Mesendoderm (in vitro differentiated cells): ENCODE measurements around the gene ERBB4.

Experiments
- DNase-seq: peaks from one replicate; pipeline ENCODE4 v3.0.0; 2013
- H2AK5ac ChIP-seq: 2 replicates; pipeline ENCODE4 v1.6.1; 2013; ENCODE audit warnings: low read length, inconsistent platforms
- H2BK120ac ChIP-seq: 2 replicates; pipeline ENCODE4 v1.6.1; 2013; ENCODE audit warnings: low read depth, mild to moderate bottlenecking, low read length, moderate library complexity, mixed read lengths
- H2BK15ac ChIP-seq: replicated peaks from 2 replicates; pipeline ENCODE4 v1.6.1; 2013; ENCODE audit warnings: low read depth, mild to moderate bottlenecking, moderate library complexity
- H2BK5ac ChIP-seq: 2 replicates; pipeline ENCODE4 v1.6.1; 2013; ENCODE audit warnings: low read length, inconsistent platforms
- H3K18ac ChIP-seq: 2 replicates; pipeline ENCODE4 v1.6.1; 2013; ENCODE audit warnings: mild to moderate bottlenecking, low read length, mixed read lengths
- H3K23ac ChIP-seq: one replicate; pipeline ENCODE4 v1.6.1; 2013; ENCODE audit warnings: low read length
- H3K27ac ChIP-seq: 2 replicates; pipeline ENCODE4 v1.5.1; 2013; ENCODE audit warnings: low read depth, mild to moderate bottlenecking, inconsistent platforms, low read length, moderate library complexity
- H3K27me3 ChIP-seq: 2 replicates; pipeline ENCODE4 v1.6.1; 2013; ENCODE audit warnings: low read length, control low read depth, mild to moderate bottlenecking, inconsistent platforms; ENCODE audit not compliant: insufficient read depth, poor library complexity
- H3K36me3 ChIP-seq: 2 replicates; pipeline ENCODE4 v1.6.1; 2013; ENCODE audit warnings: low read length, inconsistent platforms; ENCODE audit not compliant: control insufficient read depth, insufficient read depth
- H3K4ac ChIP-seq: one replicate; pipeline ENCODE4 v1.6.1; 2013; ENCODE audit warnings: low read depth, mild to moderate bottlenecking, low read length, moderate library complexity
- H3K4me1 ChIP-seq: 2 replicates; pipeline ENCODE4 v1.6.1; 2013; ENCODE audit warnings: low read depth, low read length, inconsistent platforms; ENCODE audit not compliant: control insufficient read depth
- H3K4me2 ChIP-seq: 2 replicates; pipeline ENCODE4 v1.6.1; 2013; ENCODE audit warnings: low read length
- H3K4me3 ChIP-seq: 2 replicates; pipeline ENCODE4 v1.5.1; 2013; ENCODE audit warnings: mild to moderate bottlenecking, low read length
- H3K56ac ChIP-seq: one replicate; pipeline ENCODE4 v1.6.1; 2013; ENCODE audit warnings: low read length
- H3K79me1 ChIP-seq: 2 replicates; pipeline ENCODE4 v1.6.1; 2013; ENCODE audit warnings: low read length, inconsistent platforms
- H3K79me2 ChIP-seq: 2 replicates; pipeline ENCODE4 v1.6.1; 2013; ENCODE audit warnings: mild to moderate bottlenecking, low read length; ENCODE audit not compliant: control insufficient read depth, insufficient read depth
- H3K9ac ChIP-seq: 2 replicates; pipeline ENCODE4 v1.6.1; 2013; ENCODE audit warnings: low read length, inconsistent platforms
- H4K5ac ChIP-seq: one replicate; pipeline ENCODE4 v1.6.1; 2013; ENCODE audit warnings: low read length
- H4K8ac ChIP-seq: one replicate; pipeline ENCODE4 v1.6.1; 2013; ENCODE audit warnings: low read depth, mild to moderate bottlenecking, control low read depth, low read length, moderate library complexity
- WGBS: extraction: QIAGEN DNeasy Blood & Tissue Kit; methylation state at CpG from one replicate; pipeline ENCODE4 v1.1.7; 2013; ENCODE audit warnings: low lambda C conversion rate, missing lambda C conversion rate; ENCODE audit not compliant: insufficient coverage; ENCODE audit errors: extremely low coverage; 5-methylcytosine and 5-hydroxymethylcytosine counted together

Gene ERBB4

GRCh38 chr2:211436182-211436581 is 1102.4 kb downstream of the ERBB4 start:
- no peak overlapping the region for H3K4me3 ChIP-seq
- H3K27me3 ChIP-seq, result no peaks in the 10 kb centered on the region
- no peaks in the 10 kb centered on the region for H3K79me2 ChIP-seq
- no peak overlapping the region for H3K56ac ChIP-seq
- no peak overlapping the region for H3K18ac ChIP-seq
- DNase-seq, result no peak
- no peak overlapping the region for H3K4me2 ChIP-seq
- H2BK120ac ChIP-seq, result no peak overlapping the region
- no peak overlapping the region for H3K4ac ChIP-seq
- H2BK15ac ChIP-seq, result no peak overlapping the region
- no peak overlapping the region for H4K5ac ChIP-seq
- no peaks in the 10 kb centered on the region for H3K79me1 ChIP-seq
- H3K4me1 ChIP-seq, result no peaks in the 10 kb centered on the region
- H4K8ac ChIP-seq, result no peak overlapping the region
- no peak overlapping the region for H3K9ac ChIP-seq
- no peak overlapping the region for H2BK5ac ChIP-seq
- H3K36me3 ChIP-seq, result peaks cover 1% of the 10 kb centered on the region
- H3K27ac ChIP-seq, result no peak overlapping the region
- no CpG with 5 or more reads among the region's 1 CpG for WGBS
- H3K23ac ChIP-seq, result no peak overlapping the region
- H2AK5ac ChIP-seq, result no peak overlapping the region

GRCh38 chr2:211435331-211435730 is 1103.3 kb downstream of the ERBB4 start:
- Histone ChIP-seq H3K79me2 (no peaks in the 10 kb centered on the region), H3K4me3 (no peak overlapping the region), H2BK120ac (no peak overlapping the region), H3K18ac (no peak overlapping the region), H2BK15ac (no peak overlapping the region), H4K8ac (no peak overlapping the region), H3K9ac (no peak overlapping the region), H3K56ac (no peak overlapping the region), H3K4me2 (no peak overlapping the region), H3K79me1 (no peaks in the 10 kb centered on the region), H4K5ac (no peak overlapping the region), H2BK5ac (no peak overlapping the region), H3K27ac (no peak overlapping the region), H3K4ac (no peak overlapping the region), H3K23ac (no peak overlapping the region), H2AK5ac (no peak overlapping the region), H3K36me3 (peaks cover 1% of the 10 kb centered on the region), H3K27me3 (no peaks in the 10 kb centered on the region), H3K4me1 (no peaks in the 10 kb centered on the region)
- peak; percentile 69 for DNase-seq
- no CpG with 5 or more reads among the region's 9 CpGs for WGBS

- Histone ChIP-seq H3K27ac (no peak overlapping the region), H3K4me3 (no peak overlapping the region), H3K79me1 (no peaks in the 10 kb centered on the region), H3K4me1 (no peaks in the 10 kb centered on the region), H3K56ac (no peak overlapping the region), H4K8ac (no peak overlapping the region), H2AK5ac (no peak overlapping the region), H2BK15ac (no peak overlapping the region), H3K79me2 (no peaks in the 10 kb centered on the region), H3K4me2 (no peak overlapping the region), H3K9ac (no peak overlapping the region), H3K36me3 (peaks cover 1% of the 10 kb centered on the region), H3K23ac (no peak overlapping the region), H2BK120ac (no peak overlapping the region), H3K4ac (no peak overlapping the region), H2BK5ac (no peak overlapping the region), H4K5ac (no peak overlapping the region), H3K18ac (no peak overlapping the region), H3K27me3 (no peaks in the 10 kb centered on the region)
- DNase-seq, result no peak
- WGBS, result no CpG with 5 or more reads among the region's 3 CpGs
These were observed 1103.8 kb downstream of the ERBB4 start for GRCh38 chr2:211434773-211435172.

- H3K23ac ChIP-seq, result no peak overlapping the region
- no peak overlapping the region for H4K5ac ChIP-seq
- no peak overlapping the region for H3K18ac ChIP-seq
- DNase-seq, result no peak
- no peak overlapping the region for H2BK120ac ChIP-seq
- H2BK5ac ChIP-seq, result no peak overlapping the region
- no peak overlapping the region for H2BK15ac ChIP-seq
- H3K79me2 ChIP-seq, result no peaks in the 10 kb centered on the region
- no peaks in the 10 kb centered on the region for H3K27me3 ChIP-seq
- H3K4me2 ChIP-seq, result no peak overlapping the region
- no peak overlapping the region for H3K4me3 ChIP-seq
- H3K56ac ChIP-seq, result no peak overlapping the region
- no peaks in the 10 kb centered on the region for H3K4me1 ChIP-seq
- WGBS, result no CpG with 5 or more reads among the region's 3 CpGs
- H3K27ac ChIP-seq, result no peak overlapping the region
- H3K4ac ChIP-seq, result no peak overlapping the region
- H2AK5ac ChIP-seq, result no peak overlapping the region
- no peak overlapping the region for H4K8ac ChIP-seq
- H3K79me1 ChIP-seq, result no peaks in the 10 kb centered on the region
- no peak overlapping the region for H3K9ac ChIP-seq
- peaks cover 1% of the 10 kb centered on the region for H3K36me3 ChIP-seq
These were observed 1109.2 kb downstream of the ERBB4 start for GRCh38 chr2:211429256-211429920.

- no peaks in the 10 kb centered on the region for H3K79me2 ChIP-seq
- no peak overlapping the region for H3K27ac ChIP-seq
- no peaks in the 10 kb centered on the region for H3K4me1 ChIP-seq
- H3K56ac ChIP-seq, result no peak overlapping the region
- H3K23ac ChIP-seq, result no peak overlapping the region
- no peak overlapping the region for H3K18ac ChIP-seq
- no peaks in the 10 kb centered on the region for H3K27me3 ChIP-seq
- H3K4ac ChIP-seq, result no peak overlapping the region
- H3K9ac ChIP-seq, result no peak overlapping the region
- no peak overlapping the region for H4K8ac ChIP-seq
- no peak overlapping the region for H2BK15ac ChIP-seq
- no peaks in the 10 kb centered on the region for H3K36me3 ChIP-seq
- no peak for DNase-seq
- H3K4me2 ChIP-seq, result no peak overlapping the region
- H4K5ac ChIP-seq, result no peak overlapping the region
- no peak overlapping the region for H2BK5ac ChIP-seq
- H2BK120ac ChIP-seq, result no peak overlapping the region
- no peak overlapping the region for H3K4me3 ChIP-seq
- no peak overlapping the region for H2AK5ac ChIP-seq
- no CpG with 5 or more reads among the region's 2 CpGs for WGBS
- H3K79me1 ChIP-seq, result no peaks in the 10 kb centered on the region
These were observed 1112.4 kb downstream of the ERBB4 start for GRCh38 chr2:211426240-211426639.

- no CpG with 5 or more reads among the region's 2 CpGs for WGBS
- H3K4me1 ChIP-seq, result no peaks in the 10 kb centered on the region
- H3K4ac ChIP-seq, result no peak overlapping the region
These were observed 1115.6 kb downstream of the ERBB4 start for GRCh38 chr2:211423018-211423417.

More at GRCh38 chr2:211423018-211423417, 1115.6 kb downstream of the ERBB4 start:
- Histone ChIP-seq H3K4me3 (no peak overlapping the region), H3K23ac (no peak overlapping the region), H3K36me3 (no peaks in the 10 kb centered on the region), H2BK120ac (no peak overlapping the region), H3K56ac (no peak overlapping the region), H3K79me1 (no peaks in the 10 kb centered on the region), H3K4me2 (no peak overlapping the region), H2BK5ac (no peak overlapping the region), H3K79me2 (no peaks in the 10 kb centered on the region), H3K27me3 (no peaks in the 10 kb centered on the region), H4K8ac (no peak overlapping the region), H3K27ac (no peak overlapping the region), H4K5ac (no peak overlapping the region), H2BK15ac (no peak overlapping the region), H3K18ac (no peak overlapping the region), H2AK5ac (no peak overlapping the region), H3K9ac (no peak overlapping the region)
- DNase-seq, result no peak
